NCI-H128 (cell line): ENCODE data around the gene GKN1.

ENCODE experiments used
- DNase-seq: peaks from one replicate; lab custom pipeline; 2025; ENCODE audit not compliant: unreplicated experiment; lab: John Stamatoyannopoulos, UW

GKN1 gene

DNA sequence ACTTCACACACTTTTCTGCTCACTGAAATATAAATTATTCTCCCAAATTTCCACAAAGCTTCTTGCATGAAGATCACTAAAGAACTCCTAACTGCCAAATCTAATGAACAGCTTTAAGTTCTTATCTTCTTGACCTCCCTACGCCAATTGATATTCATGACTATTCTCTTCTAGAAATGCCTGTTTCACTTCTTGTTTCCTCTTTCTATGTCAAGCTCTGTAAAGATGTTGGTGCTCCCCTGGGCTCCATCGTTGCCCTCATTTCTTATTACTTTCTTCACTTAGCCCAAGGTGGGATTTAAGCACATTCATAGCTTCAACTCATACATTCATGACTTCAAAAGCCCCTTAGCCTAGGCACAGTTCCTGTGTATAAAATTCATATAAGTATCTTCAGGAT is 29.3 kb downstream of the GKN1 start:
- DNase-seq: no peak

- DNase-seq: no peak
Measured at GRCh38 chr2:69007169-69007568, 32.7 kb downstream of the GKN1 start.

- DNase-seq: no peak
Measured at GRCh38 chr2:69007603-69008002, 33.2 kb downstream of the GKN1 start.

DNA sequence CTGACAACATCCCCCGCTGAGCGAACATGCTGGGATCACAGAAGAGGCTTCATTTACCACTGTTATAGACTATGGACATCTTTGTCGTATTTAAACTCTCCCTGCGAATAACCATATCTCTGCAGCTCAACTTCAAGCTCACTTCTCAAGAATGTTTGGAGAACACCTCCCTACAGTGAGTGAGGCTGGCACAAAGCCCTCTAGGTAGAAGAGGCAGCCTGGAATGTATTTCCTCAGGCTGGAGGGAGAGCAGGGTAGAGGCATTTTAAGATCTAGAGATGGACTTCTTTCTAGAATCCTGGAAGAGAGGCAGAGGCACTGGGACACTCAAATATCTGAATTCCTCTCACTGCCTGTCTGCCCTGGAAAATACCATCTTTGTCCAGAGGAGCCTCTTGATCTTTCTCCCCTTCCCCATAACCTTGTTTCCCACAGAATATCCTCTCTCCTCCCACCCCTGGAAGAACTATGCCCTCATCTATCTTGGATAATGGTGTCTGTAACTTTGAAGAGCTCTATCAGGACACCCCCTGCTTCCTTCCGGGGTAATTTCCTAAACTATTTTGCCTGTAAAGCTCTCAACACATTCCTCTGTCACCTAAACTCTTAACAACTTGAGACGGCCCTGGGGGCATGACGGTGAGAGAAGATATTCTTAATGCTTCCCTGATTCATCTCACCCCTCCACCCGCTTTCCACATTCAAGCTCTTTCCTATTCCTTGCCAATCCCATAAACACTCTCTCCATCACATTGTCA is 36.2 kb downstream of the GKN1 start:
- DNase-seq: no peak

DNA sequence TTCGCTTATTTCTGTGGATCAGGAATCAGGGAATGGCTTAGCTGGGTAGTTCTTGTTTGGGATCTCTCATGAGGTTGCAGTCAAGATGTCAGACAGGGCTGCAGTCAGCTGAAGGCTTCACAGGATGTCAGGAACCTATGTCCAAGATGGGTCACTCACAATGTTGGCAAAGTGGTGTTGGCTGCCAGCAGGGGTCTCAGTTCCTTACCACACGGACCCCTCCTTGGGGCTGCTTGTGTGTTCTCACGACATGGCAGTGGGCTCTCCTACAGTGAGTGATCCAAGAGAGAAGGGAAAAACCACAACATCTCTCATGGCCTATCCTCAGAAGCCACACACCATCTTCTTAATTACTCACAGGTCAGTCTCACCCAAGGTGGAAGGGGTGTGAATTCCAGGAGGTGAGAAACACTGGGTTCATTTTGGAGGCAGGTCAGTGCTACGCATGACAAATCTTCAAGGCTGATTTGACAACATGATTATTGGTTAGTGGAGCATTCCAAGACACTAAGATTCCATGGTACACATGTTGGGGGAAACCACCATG is 37.2 kb downstream of the GKN1 start:
- no peak for DNase-seq

GRCh38 chr2:69012310-69013141 is 38.1 kb downstream of the GKN1 start:
- DNase-seq: peak; percentile 30

DNA sequence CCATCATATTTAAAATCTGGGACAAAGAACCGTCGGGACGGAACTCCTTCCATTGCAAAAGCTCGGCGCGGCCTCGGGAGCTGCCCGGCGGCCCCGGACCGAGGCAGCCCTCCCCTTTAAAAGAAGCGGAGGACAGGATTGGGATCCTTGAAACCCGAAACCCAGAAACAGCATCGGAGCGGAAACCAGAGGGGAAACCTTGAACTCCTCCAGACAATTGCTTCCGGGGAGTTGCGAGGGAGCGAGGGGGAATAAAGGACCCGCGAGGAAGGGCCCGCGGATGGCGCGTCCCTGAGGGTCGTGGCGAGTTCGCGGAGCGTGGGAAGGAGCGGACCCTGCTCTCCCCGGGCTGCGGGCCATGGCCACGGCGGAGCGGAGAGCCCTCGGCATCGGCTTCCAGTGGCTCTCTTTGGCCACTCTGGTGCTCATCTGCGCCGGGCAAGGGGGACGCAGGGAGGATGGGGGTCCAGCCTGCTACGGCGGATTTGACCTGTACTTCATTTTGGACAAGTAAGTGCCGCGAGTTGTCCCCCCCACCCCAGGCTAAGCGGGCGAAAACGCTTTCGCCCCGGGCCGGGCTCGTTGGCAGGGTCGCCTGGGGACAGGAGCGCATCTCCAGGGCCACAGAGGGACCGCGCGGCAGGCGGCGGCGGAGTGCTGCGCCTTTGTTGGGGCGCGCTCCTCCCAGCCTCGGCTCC is 38.9 kb downstream of the GKN1 start, which contains the start of gene ANTXR1:
Gene ANTXR1, plus strand, starts transcription at position 38 of the 698 bp plus-strand sequence. Its CDS starts 321 bp downstream, at position 359.
- peak; percentile 36 for DNase-seq

DNA sequence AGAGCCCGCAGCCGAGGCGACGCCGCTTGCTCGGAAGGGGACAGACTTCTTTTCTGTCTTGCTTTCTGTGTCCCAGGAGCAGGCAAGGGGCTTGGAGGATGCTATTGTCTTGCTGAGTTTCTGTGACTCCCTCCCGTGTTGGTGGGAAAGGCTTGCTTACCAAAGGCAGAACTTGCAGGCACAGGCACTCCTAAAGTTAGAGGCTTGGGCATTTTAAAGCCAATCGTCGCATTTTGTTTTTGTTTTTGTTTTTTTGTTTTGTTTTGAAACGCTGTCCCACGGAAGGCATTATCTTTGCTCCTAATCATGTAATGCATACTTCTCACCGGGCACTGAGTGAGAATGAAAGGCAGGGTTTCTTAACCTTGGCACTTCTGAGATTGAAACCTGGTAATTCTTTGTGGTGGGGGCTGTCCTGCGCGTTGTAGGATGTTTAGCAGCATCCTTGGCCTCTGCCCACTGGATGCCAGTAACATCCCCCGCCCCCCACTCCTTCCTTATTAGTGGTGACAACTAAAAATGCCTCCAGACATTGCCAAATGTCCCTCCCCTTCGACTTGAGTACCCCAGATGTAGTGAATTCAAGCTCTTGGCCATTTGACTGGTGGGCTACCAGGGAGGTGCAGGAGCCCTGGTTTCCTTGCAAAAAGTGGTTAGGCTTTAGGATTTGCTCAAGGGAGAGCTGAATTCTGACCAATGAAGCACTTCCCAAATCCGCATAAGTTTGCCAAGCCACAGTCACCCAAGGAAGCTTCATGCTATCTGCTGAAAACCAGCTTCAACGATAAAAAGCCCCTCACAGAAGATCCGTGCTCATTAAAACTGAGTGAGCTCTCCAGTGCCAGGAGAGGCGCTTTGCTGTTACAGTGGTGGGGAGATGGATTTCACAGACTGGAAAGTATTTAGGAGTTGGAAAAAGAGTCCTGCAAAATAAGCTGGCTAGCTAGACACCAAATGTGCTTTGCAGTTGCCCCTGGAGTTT is 39.7 kb downstream of the GKN1 start:
- DNase-seq: no peak

DNA sequence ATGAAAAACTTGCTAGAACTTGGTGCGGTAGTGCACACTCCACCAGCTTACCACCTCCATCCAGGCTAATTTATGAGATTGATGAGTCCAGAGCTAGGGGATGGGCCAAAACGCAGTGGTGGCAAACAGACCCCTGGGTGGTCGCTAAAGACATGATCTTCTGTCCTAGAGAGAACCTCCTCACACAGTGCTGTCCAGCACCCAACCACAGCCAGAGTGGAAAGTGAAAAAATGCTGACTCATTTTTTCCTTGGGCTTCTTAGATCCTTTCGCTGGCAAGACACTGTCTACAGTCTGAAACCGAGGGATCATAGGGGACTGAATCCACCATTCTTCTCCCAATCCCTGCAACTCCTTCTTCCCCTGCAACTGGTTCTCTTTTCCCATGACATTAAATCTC is 42.6 kb downstream of the GKN1 start:
- DNase-seq: no peak

DNA sequence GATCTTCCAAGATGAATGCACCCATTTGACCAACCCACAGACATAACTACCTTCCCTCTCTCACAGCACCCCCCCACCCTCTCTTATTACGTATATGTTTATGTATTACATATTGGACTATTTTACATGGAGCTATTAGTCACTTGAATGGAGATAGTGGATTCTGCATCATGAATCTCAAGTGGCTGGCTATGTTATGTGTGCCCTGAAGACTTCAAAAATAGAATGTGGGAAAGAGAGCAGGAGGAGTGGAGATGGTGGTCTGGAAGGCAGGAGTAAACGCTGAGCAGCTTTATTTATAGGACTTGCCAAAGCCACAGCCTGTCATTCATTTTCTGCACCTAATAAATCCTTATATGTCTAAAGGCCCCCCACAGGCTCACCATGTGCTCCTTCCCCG is 43.4 kb downstream of the GKN1 start:
- DNase-seq: no peak

- no peak for DNase-seq
Measured at GRCh38 chr2:69018678-69019095, 44.3 kb downstream of the GKN1 start.

- DNase-seq: no peak
Measured at GRCh38 chr2:69020496-69021426, 46.3 kb downstream of the GKN1 start.

DNA sequence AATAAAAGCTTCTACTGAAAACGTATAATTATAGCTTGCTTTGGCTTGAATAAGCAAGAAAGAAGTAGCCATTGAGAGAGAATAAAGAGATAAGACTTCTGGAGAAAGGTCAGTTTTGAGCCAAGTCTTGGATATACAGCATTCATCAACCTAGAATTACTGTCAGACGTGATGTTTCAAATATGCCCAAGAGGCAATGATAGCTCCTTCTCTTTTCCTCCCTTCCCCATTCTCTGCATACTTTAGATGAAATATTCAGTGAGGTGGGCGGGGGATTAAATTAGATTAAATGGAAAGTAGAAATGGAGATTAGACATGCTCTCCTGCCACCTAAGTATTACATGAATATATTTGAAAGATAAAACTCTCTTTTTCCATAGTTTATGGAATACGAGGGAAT is 47.3 kb downstream of the GKN1 start:
- no peak for DNase-seq

- DNase-seq: no peak
Measured at GRCh38 chr2:69022548-69022947, 48.1 kb downstream of the GKN1 start.

DNA sequence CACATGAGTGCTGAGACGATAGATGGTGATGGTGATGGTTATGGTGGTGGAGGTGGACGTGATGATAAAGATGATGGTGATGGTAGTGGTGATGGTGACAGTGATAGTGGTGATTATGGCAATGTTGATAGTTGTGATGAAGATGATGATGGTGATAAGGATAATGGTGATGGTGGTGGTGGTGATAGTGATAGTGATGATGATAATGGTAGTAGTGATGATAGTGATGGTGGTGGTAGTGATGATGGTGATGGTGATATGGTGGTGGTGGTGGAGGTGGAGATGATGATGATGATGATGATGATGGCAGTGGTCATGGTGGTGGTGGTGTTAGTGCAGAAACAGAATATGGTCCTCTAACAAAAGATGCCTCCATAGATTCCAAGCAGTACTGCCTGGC is 48.8 kb downstream of the GKN1 start:
- DNase-seq: no peak

DNA sequence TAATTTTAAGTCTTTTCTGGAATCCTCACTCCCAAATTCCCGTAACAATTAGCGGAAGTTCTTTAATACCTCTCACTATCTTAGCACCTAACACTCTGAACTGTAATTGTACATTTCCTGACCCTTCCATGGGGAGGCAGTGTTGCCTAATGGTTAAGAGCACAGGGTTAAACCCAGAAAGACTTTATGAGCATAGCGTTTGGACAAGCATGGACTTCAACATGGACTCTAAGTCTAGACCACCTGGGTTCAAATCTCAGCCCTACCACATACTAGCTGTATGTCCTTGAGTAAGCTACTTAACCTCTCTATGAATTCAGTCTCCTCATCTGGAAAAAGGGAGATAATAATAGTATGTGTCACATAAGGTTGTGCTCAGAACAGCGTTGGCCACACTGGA is 51.6 kb downstream of the GKN1 start:
- DNase-seq: no peak

- no peak for DNase-seq
Measured at GRCh38 chr2:69026691-69027459, 52.4 kb downstream of the GKN1 start.
